ENCODE results near the gene HSPA1L. TPM values are rescaled to one million over a fixed set of nuclear protein-coding genes. Genes with fewer than 3 reads are reported as not detected.
"Not testable (repeated sequence)": the region's sequence is repeated elsewhere in the genome, so short reads cannot be mapped to it uniquely, and the experiment has no call there.

Gene HSPA1L
- 0.44 and 0.53 TPM in 2 replicates for total RNA-seq

DNA sequence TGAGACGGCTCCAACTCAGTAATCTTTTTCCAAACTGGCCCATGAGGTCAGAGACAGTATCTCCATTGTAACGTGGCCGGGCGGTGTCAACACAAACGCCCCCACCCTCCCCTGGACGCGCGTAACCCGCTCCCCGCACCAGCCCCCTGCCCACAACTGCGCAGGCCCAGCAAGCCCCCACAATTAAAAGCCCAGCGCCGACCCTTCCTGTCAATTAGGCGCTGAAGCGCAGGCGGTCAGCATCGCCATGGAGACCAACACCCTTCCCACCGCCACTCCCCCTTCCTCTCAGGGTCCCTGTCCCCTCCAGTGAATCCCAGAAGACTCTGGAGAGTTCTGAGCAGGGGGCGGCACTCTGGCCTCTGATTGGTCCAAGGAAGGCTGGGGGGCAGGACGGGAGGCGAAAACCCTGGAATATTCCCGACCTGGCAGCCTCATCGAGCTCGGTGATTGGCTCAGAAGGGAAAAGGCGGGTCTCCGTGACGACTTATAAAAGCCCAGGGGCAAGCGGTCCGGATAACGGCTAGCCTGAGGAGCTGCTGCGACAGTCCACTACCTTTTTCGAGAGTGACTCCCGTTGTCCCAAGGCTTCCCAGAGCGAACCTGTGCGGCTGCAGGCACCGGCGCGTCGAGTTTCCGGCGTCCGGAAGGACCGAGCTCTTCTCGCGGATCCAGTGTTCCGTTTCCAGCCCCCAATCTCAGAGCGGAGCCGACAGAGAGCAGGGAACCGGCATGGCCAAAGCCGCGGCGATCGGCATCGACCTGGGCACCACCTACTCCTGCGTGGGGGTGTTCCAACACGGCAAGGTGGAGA, at the start of gene HSPA1L, which contains the start of gene HSPA1A:
HSPA1L (minus strand) TSS at position 259 of the 814 bp plus-strand sequence. CDS start 3,311 bp downstream, outside the sequence.
HSPA1A (plus strand) TSS at position 519 of the 814 bp plus-strand sequence; CDS start at position 733, 214 bp downstream.
- peak; percentile 91 for DNase-seq (ENCODE audit: extremely low read depth, low read depth, low spot score)

DNA sequence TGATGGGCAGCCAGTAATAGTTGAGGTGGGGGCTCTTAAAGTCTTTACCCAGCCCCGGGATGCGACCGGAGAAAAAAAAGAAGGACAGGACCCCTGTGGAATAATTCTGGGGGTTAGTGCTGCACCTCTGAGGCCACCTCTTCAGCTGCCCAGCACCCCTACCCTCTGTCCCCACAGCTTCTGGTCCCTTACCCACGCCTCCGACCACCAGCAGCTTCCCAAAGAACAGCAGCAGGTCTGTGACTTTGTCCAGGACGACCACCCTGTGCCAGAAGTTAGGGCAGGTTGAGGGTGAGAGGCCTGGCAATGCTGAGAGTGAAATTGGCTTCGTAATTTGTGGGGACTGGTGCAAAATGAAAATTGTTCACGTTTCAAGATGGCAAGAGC, 49.7 kb upstream of the HSPA1L start:
- DNase-seq (ENCODE audit: extremely low read depth, low read depth, low spot score): no peak

GRCh38 chr6:31864123-31864562, 49.1 kb upstream of the HSPA1L start:
- DNase-seq (ENCODE audit: extremely low read depth, low read depth, low spot score): not testable (repeated sequence)

DNA sequence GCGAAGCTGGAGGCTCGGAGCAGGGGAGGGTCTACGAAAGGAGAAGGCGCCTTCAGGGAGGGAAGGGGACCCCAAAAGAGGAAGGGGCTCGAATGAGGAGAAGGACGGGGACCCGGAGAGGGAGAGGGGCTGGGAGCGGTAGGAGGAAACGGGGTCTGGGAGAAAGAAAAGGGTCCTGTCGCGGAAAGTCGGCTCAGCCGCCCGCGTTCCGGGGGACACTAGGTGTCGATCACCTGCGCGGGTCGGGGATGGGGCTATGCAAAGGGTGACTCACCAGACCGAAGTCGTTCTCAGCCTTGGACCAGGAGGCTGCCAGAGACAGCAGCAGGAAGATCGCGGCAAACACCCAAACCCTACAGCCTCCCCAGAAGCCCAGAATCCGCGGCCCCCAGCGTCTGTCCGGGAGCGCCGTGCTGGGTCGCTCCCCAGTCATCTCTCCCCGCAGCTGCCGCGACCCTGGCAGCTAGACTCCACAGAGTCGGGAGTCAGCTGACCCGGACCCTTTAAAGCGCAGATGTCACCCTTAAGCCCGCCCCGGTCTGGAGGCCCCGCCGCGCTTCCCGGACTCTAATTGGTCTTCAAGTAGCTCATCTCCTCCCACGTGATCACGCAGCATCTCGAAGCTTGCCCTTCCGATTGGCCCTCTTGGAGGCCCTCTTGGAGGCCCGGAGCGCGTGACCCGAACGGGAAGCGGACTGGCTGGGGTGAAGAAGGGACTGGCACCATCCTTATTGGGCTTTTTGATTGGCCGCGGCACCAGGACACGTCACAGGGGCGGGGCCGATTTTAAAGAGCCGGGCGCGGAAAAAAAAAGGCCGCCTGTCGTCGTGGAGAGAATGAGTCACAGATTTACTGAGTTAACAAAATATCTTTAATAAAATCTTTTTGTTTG, 47.5 kb upstream of the HSPA1L start, which contains the start of gene NEU1:
NEU1 (minus strand) TSS at position 478 of the 892 bp plus-strand sequence; CDS start at position 433, 45 bp downstream.
- peak; percentile 97 for DNase-seq (ENCODE audit: extremely low read depth, low read depth, low spot score)

- no peak for DNase-seq (ENCODE audit: extremely low read depth, low read depth, low spot score)
Observed at GRCh38 chr6:31861919-31862343, 46.8 kb upstream of the HSPA1L start.

GRCh38 chr6:31861150-31861549, 46.1 kb upstream of the HSPA1L start:
- no peak for DNase-seq (ENCODE audit: extremely low read depth, low read depth, low spot score)

GRCh38 chr6:31860349-31860748, 45.3 kb upstream of the HSPA1L start:
- DNase-seq (ENCODE audit: extremely low read depth, low read depth, low spot score): no peak

DNA sequence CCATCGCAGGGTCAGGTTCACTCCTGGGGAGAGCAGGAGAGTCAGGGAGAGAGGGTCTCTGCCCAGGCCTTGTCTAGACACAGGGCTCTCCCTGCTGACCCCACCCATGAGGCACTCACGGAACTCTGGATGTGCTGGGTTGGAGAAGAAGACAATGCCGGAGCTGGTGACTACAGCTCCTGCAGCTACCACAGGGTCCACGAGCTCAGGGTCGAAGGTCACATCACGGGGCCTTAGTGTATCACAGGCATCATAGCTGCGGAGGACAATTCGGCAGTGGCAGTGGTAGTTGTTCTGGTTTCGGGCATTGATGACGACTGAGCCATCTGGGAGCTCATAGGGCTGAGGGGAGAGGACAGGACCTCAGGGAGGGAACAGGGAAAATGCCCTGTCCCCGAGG, 44.8 kb upstream of the HSPA1L start:
- DNase-seq (ENCODE audit: extremely low read depth, low read depth, low spot score): no peak

DNA sequence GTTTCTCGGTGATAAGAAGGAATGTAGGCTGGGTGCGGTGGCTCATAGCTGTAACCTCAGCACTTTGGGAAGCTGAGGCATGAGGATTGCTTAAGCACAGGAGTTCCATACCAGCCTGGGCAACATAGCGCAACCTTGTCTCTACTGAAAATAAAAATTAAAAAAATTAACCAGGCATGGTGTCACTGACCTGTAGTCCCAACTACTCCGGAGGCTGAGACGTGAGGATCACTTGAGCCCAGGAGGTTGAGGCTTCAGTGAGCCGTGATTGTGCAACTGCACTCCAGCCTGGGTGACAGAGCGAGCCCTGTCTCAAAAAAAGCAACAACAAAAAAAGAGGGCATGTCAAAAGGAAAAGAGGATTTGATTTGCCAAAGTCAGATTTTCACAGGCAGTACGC, 43.6 kb upstream of the HSPA1L start:
- DNase-seq (ENCODE audit: extremely low read depth, low read depth, low spot score): no peak

DNA sequence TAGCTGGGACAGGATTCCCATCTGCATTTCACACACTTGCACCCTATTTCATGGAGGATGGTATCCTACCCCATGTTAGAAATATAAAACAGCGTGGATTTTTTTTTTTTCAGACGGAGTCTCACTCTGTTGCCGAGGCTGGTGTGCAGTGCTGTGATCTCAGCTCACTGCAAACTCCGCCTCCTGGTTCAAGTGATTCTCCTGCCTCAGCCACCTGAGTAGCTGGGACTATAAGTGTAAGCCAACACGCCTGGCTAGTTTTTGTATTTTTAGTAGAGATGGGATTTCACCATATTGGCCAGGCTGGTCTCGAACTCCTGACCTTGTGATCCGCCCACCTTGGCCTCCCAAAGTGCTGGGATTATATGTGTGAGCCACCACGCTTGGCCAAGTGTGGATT, 42.7 kb upstream of the HSPA1L start:
- not testable (repeated sequence) for DNase-seq (ENCODE audit: extremely low read depth, low read depth, low spot score)

DNA sequence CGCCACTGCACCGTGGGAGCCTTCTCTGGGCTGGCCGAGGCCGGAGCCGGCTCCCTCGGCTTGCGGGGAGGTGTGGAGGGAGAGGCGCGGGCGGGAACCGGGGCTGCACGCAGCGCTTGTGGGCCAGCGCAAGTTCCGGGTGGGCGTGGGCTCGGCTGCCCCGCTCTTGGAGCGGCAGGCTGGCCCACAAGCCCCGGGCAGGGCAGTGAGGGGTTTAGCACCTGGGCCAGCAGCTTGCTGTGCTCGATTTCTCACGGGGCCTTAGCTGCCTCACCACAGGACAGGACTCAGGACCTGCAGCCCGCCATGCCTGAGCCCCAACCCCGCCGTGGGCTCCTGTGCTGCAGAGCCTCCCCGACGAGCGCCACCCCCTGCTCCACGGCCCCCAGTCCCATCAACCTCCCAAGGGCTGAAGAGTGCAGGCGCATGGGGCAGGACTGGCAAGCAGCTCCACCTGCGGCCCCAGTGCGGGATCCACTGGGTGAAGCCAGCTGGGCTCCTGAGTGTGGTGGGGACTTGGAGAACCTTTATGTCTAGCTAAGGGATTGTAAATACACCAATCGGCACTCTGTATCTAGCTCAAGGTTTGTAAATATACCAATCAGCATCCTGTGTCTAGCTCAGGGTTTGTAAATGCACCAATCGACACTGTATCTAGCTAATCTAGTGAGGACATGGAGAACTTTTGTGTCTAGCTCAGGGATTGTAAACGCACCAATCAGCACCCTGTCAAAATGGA, 37.1 kb upstream of the HSPA1L start:
- not testable (repeated sequence) for DNase-seq (ENCODE audit: extremely low read depth, low read depth, low spot score)

- no peak for DNase-seq (ENCODE audit: extremely low read depth, low read depth, low spot score)
Observed at GRCh38 chr6:31851485-31851832, 36.4 kb upstream of the HSPA1L start.

DNA sequence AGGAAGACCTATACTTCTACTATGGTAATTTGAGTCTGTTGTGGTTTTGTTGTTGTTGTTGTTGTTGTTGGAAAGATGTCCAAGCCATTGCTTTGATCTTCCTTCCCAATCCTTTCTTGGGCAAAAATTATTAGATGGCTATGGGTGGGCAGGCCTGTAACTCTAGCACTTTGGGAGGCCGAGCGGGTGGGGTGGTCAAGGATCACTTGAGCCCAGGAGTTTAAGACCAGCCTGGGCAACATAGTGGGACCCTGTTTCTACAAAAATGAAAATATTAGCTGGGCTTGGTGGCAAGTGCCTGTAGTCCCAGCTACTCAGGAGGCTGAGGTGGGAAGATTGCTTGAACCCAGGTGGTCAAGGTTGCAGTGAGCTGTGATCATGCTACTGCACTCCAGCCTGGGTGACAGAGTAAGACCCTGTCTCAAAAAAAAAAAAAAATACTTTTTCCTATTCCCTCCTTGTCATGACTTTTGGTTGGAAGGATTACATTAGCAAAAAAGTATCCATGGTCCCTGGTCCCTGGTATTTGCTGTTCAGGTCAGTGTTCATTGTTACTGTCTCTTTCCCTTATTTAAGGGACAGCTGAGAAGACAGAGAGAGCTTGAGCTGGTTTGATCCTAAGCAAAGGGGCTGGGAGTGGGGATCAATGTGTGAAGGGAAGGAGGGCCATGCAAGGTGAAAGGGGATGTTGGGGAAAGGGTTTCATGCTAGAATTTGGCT, 35.8 kb upstream of the HSPA1L start:
- DNase-seq (ENCODE audit: extremely low read depth, low read depth, low spot score): no peak

DNA sequence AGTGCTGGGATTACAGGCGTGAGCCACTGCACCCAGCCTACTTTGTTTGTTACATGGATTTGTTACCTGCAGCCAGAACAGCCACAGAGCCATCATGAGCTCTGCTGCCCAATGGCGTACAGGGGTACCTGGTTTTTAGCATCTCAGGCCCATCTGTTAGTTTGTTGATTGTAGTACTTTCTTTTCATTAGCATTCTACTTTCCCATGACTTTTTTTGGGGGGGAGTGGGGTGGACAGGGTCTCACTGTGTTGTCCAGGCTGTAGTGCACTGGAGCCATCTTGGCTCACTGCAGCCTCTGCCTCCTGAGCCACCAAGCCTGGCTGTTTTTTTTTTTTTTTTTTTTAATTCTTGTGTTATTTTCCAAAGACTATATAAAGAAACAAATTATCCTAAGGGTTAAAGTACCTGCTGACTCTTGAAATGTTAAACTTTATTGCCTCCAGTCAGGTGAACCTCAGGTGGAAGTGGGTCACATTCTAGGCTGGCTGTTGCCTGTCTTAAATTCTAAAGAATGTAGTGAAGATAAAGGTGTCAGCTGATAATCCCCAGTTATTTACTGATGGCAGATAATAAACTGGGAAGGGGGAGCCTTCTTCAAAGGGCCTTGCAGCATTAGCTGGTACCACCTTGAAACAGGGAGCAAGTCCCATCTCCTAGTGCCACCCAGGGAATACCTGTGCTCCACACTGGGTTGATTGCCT, 32.3 kb upstream of the HSPA1L start:
- no peak for DNase-seq (ENCODE audit: extremely low read depth, low read depth, low spot score)

- DNase-seq (ENCODE audit: extremely low read depth, low read depth, low spot score): no peak
Observed at GRCh38 chr6:31844507-31844906, 29.4 kb upstream of the HSPA1L start.

DNA sequence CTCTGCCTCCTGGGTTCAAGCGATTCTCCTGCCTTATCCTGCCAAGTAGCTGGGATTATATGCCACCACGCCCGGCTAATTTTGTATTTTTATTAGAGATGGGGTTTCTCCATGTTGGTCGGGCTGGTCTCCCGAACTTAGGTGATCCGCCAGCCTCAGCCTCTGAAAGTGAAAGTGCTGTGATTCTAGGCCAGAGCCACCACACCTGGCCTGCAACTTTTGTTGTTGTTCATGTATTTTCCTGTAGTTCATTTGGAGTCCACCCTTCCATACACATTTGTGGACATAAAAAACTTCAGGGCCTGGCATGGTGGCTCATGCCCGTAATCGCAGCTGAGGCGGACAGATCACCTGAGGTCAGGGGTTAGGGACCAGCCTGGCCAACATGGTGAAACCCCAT, 27.0 kb upstream of the HSPA1L start:
- DNase-seq (ENCODE audit: extremely low read depth, low read depth, low spot score): no peak

- not testable (repeated sequence) for DNase-seq (ENCODE audit: extremely low read depth, low read depth, low spot score)
Observed at GRCh38 chr6:31839779-31840126, 24.7 kb upstream of the HSPA1L start.

- DNase-seq (ENCODE audit: extremely low read depth, low read depth, low spot score): no peak
Observed at GRCh38 chr6:31838968-31839367, 23.9 kb upstream of the HSPA1L start.

DNA sequence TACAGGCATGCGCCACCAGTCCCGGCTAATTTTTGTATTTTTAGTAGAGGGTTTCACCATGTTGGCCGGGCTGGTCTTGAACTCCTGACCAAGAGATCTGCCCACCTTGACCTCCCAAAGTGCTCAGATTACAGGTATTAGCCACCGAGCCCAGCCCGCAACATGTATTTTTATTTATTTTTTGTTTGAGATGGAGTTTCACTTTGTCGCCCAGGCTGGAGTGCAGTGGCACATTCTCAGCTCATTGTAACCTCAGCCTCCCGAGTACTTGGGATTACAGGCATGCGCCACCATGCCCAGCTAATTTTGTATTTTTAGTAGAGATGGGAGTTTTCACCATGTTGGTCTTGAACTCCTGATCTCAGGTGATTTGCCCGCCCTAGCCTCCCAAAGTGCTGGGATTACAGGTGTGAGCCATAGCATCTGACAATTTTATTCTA, 23.1 kb upstream of the HSPA1L start:
- not testable (repeated sequence) for DNase-seq (ENCODE audit: extremely low read depth, low read depth, low spot score)
